ENCODE measurements around the gene ZNF697.
"Not testable (repeated sequence)": the region's sequence is repeated elsewhere in the genome, so short reads cannot be mapped to it uniquely, and the experiment has no call there.

Gene ZNF697

DNA sequence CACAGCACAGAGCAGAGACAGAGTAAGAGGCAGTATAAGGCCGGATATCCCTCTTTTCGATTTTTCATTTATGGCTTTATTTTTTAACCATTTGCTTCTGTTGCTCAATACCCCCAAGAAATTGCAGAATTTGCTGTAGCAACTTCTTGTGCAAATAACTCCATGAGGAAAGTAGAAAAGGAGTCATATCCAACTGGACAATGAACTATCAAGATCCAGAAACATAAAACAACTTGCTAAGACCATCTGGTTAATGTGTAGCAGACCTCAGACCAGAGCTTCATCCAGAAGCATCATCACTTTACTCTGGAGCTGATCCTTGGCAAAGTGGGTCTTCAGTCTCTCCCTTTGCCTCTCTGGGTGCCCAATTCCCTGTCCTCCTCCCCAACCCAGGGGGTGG lies 45.9 kb downstream of the ZNF697 start:
- DNase-seq, result no peak
- no peak for ATAC-seq

DNA sequence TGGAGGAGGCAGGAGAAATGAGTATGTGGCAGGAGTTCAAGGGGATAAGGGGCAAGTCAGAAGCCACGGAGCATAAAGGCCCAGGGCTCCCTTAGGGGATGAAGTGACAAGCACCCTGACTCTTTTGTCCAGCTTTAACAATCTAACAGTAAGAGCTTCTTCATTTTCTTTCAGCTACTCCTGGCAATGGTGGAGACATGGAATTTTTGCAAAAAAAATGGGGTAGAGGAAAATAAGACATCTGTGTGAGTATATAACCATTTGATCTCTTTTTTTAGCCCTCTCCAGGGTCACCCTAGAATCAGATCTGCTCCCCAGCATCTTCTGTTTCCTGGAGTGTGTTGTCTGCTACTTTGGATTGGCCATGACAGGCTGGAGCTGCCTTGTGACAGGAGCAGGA lies 47.1 kb downstream of the ZNF697 start:
- no peak for DNase-seq
- no peak for ATAC-seq

DNA sequence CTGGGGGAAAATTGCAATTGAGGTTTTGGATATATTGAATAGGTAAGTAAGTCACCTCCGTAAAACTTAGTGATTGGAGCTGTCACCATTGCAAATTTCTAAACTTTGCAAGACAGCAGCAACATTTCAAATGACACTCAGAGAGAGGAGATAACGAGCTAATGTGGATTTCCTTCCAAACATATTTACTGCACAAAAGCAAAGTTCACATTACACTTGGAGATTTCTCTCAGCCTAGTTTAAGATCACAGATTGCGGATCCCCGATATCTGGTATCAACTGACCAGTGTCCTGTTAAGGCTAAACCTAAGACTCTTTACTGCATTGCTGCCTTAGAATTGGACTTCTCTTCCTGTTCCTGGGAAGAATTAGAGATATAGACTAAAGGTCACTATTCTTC lies 47.5 kb downstream of the ZNF697 start:
- DNase-seq (no peak), ATAC-seq (no peak)

DNA sequence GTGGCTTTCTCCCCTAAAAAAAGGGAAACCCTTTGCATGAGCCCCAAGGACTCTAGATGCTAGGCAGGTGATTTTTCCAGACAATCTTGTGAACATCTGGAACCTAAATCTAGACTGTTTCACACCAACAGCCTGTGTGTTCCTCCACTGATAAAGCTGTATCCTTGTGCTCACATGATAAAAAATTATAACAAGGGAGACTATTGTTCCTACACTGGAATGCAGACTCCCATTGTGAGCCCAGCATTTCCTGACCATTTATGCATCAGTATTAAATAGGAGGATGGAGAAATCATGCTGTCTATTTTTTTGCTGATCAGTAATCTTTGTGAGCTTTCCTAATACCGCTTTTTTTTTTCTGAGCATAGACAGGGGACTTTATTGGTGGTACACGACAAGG lies 52.5 kb downstream of the ZNF697 start:
- DNase-seq, result no peak
- no peak for ATAC-seq

DNA sequence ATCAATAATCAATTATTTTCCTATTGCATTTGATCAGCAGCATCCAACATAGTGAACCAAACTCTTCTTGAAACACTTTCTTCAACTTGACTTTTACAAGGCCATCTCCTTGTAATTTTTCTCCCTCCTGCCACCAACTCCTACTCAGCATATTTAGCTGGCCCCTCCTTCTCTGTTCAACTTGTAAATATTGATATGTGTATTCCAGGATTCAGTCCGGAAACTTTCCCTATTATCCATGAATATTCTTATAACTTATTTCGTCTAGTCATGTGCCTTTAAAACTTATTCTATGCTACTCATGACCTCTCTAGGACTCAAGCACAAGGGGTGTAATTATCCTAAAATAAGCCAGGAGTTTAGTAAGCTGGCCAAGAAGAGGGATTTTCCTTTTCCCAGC lies 52.9 kb downstream of the ZNF697 start:
- DNase-seq (no peak), ATAC-seq (no peak)

DNA sequence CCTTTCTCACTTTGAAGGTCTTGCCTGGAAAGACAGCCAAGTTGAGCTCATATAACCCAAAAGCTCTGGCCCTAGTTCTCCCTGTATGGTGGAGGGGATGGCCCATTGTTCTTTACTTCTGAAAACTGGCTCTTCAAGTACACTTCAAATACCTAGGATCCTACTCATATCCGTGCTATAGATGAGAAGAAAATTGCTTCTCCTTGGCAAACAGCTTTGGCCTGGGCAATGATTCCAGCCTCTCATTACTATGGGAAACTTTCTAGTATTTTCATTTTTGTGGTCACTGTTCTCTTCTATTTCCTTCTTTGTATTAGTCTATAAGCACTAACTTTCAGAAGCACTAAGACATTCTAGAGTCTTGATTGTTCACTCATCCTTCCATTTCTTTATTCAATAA lies 53.7 kb downstream of the ZNF697 start:
- no peak for ATAC-seq
- no peak for DNase-seq

DNA sequence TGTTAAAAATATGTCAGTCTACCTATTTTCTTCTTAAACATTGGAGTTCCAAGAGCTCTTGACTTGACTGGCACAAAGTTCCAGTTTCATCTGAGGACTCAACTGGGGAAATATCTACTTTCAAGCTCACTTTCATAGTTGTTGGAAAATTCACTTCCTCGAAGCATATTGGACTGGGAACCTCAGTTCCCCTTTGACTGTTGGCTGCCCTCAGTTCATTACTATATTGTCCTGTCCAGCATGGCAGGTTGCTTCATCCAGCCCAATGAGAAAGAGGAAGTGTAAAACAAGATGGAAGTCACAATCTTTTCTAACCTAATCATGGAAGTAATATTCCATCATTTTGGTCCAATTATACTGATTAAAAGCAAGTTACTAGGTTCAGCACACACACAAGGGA lies 54.3 kb downstream of the ZNF697 start:
- ATAC-seq (no peak), DNase-seq (no peak)

DNA sequence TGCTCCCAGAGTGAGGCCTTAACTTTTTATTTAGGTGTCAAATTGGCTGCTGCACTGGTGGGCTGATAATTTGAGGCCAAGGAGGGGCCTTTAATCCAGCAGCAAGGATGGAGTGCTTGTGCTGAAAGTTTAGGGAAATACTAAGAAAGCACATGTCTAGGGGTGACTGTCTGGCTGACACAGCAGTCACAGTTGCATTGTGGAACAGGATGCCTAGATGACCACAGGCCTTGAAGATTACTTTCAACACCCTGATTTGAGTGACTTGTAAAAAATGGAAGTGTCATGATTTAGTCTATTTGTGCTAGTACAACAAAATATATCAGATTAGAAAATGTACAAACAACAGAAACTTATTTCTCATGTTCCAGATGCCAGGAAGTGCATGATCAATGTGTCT lies 57.7 kb downstream of the ZNF697 start:
- ATAC-seq, result no peak
- no peak for DNase-seq

DNA sequence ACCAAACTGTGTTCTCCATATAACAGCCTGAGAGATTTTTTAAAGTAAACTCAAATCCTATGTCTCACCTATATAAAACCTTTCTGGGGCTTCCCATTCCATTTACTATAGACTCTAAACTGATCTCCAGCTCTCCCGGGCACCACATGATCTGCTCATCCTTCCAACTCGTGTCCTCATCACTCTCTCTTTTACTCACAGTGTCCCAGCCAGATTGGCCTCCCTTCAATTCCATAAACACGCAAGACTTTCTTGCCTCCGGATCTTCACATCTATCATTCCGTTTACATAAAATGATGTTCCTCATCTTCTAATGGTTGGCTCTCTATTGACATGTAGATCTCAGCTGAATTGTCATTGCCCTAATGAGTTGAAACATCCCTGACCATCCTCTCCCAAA lies 59.4 kb downstream of the ZNF697 start:
- no peak for ATAC-seq
- no peak for DNase-seq

DNA sequence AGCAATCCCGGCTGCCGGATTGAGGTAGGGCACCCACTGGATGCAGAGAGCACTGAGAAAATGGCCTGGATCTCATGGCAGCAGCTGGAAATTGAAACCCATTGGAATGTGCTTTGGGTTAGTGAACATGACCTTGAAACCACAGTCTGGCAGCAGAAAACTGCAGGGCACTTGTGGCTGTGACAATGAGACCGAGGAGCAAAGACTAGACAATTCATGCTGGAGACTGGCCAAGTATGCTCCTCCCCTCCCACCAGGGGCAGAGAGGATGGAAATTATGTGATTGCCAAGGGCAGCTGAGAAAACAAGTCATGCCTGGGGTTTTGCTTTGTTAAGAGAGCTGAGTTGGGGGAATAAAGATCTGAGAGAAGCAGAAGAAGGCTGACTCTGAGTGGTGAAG lies 60.7 kb downstream of the ZNF697 start:
- no peak for DNase-seq
- no peak for ATAC-seq

DNA sequence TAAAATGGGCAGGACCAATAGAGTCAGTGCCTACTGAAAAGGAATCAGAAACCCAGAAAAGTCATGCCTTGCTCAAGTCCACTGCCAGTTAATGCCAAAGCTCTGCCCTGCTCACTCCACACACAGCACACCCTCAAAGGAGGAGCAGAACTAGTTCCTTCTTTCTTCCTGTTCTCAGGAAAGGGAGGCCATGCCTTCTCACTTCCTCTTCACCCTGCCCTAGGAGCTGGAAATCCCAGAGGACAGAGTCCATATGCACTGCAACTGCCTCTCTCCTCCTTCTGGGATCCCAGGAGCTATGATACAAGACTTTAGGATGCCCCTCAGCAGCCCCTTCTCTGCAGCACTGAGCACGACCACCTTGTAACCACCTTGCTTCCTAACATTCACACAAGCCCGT lies 62.3 kb downstream of the ZNF697 start:
- ATAC-seq, DNase-seq: not testable (repeated sequence)

DNA sequence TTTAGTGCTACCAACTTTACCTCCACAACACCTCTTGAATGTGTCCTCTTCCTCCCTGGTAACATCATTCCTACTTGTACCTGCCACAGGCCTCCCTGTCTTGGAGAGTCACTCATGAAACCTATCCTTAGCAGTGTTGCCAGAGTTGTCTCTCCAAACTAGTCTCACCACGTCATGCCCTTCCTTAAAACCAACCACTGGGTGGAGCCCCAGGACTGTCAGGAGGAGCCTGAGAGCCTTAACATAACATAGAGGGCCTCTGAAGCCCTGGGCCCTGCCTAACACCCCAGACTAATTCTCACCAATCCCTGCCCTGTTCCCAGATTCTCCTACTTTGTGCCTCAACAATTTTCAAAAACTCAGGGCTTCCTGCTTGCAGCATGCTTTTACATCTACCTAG lies 65.3 kb downstream of the ZNF697 start:
- ATAC-seq, result peak; percentile 46
- DNase-seq, result peak; percentile 9

DNA sequence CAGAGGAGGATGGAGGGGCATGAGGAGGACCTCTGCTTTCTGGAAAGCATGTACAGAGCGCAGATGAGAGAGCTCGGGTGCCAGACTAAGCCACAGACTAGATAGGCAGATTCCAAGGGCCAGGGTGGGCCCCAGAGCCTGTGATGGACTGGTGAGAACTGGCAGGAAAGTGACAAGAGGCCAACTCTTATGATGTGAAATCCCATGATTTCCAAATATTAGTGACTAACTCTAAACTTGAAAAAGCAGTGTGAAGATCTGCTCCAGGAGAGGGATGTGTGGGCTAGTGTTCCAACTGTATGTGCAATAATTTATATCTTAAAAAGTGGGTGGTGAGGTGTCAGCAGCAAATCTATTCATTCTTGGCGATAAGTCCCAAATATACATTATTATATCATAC lies 67.0 kb downstream of the ZNF697 start:
- not testable (repeated sequence) for ATAC-seq, DNase-seq

DNA sequence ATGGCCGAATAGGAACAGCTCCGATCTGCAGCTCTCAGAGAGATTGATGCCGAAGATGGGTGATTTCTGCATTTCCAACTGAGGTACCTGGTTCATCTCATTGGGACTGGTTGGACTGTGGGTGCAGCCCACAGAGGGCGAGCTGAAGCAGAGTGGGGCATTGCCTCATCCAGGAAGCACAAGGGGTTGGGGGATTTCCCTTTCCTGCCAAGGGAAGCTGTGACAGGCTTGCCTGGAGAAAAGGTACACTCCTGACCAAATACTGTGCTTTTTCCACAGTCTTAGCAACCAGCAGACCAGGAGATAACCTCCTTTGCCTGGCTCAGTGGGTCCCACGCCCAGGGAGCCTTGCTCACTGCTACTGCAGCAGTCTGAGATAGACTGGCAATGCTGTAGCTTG lies 74.2 kb downstream of the ZNF697 start:
- ATAC-seq, result no peak
- no peak for DNase-seq

DNA sequence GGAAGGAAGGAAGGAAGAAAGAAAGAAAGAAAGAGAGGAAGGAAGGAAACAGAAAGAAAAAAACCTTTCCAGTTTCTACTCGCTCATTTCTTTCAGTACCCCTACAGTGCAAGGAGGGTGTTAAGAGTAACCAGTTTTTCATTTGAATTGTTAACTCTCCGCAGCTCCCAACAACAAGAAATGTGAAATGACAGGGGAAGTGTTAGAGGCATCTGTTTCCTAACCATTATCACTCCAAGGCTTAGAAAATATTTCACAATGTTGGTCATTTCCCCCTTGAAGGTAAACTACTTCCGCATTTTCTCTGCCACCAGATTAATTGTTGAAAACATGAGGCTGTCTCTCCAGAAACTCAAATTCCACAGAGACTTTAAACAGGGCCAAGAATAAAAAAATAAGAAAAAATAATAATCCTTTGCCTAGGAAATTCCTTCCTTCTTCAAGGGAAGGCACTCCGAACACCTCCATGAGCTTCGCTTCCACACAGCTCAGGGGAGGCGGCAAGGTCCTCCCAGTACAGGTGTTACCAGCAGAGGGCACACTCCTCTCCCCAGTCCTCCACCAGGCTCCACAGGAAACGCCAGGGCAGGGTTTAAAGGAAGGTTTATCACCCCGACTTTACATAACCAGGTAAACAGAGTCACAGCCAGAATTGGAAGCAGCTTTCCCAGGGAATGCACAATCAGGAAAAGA lies 78.0 kb downstream of the ZNF697 start:
- ATAC-seq, DNase-seq: not testable (repeated sequence)
